Thyroid gland (tissue), 4 donors: ENCODE data around the gene CCR7. TPM values are rescaled to one million over a fixed set of nuclear protein-coding genes. Genes with fewer than 3 reads are reported as not detected.

Source experiments
- DNase-seq, 2 donors: peaks; one replicate each; pipeline ENCODE4 v3.0.0-alpha.2; 2019
- H3K27ac ChIP-seq, 3 donors: fragments of 200-600 bp; sonication (generic); 1 replicate in 2 of 3; 2 replicates in 1 of 3; pipeline ENCODE4 v1.5.1; 2016 to 2019; ENCODE audit warnings: mild to moderate bottlenecking in 1 of 3, moderate library complexity in 1 of 3
- H3K27me3 ChIP-seq: fragments of 200-600 bp; sonication (generic); one replicate; pipeline ENCODE4 v1.5.1; 2019
- H3K36me3 ChIP-seq, 2 donors: fragments of 200-600 bp; sonication (generic); one replicate each; pipeline ENCODE4 v1.5.1; 2016 to 2019
- H3K4me1 ChIP-seq, 2 donors: fragments of 200-600 bp; sonication (generic); one replicate each; pipeline ENCODE4 v1.5.1; 2017 to 2019
- H3K4me3 ChIP-seq, 3 donors: fragments of 200-600 bp; sonication (generic); replicated peaks in 1 of 3; 1 replicate in 2 of 3; 2 replicates in 1 of 3; pipeline ENCODE4 v1.5.1; 2016; ENCODE audit warnings: mild to moderate bottlenecking in 1 of 3
- H3K9me3 ChIP-seq: fragments of 200-600 bp; sonication (generic); one replicate; pipeline ENCODE4 v1.5.1; 2017
- POLR2A ChIP-seq, 2 donors: fragments of 450-650 bp; IDR thresholded peaks; one replicate each; pipeline ENCODE4 v1.6.1; 2017; ENCODE audit warnings: antibody characterized with exemption in 2 of 2, mild to moderate bottlenecking in 2 of 2, moderate library complexity in 1 of 2
- WGBS, 2 donors: methylation state at CpG; one replicate each; pipeline ENCODE4 v1.1.5; 2017; 5-methylcytosine and 5-hydroxymethylcytosine counted together
- intact Hi-C: fragments of 100-400 bp; cut with DNase I; formaldehyde crosslinking; loops from one replicate; pipeline ENCODE4 v1.15.1; 2023
- total RNA-seq, 4 donors: library from RNA; depleted of rRNA; stranded (reverse); fragments of >200 nt; gene quantifications; one replicate each; pipeline ENCODE4 v1.2.3, GENCODE V29; 2016
- TF ChIP-seq, protein P1 (sequence below), 6 experiments: fragments of 200-600 bp in 3 of 6; fragments of 450-650 bp in 3 of 6; sonication (generic) in 3 of 6; IDR thresholded peaks; one replicate each; pipeline ENCODE4 v1.5.1; 2016 to 2019; ENCODE audit warnings: antibody characterized with exemption in 6 of 6, mild to moderate bottlenecking in 2 of 6, inconsistent platforms in 1 of 6, moderate library complexity in 1 of 6

CCR7 gene
- total RNA-seq, 4 donors from 2014 or later, result 0.27 to 1.6 (median 0.93) TPM; not detected in 1

DNA sequence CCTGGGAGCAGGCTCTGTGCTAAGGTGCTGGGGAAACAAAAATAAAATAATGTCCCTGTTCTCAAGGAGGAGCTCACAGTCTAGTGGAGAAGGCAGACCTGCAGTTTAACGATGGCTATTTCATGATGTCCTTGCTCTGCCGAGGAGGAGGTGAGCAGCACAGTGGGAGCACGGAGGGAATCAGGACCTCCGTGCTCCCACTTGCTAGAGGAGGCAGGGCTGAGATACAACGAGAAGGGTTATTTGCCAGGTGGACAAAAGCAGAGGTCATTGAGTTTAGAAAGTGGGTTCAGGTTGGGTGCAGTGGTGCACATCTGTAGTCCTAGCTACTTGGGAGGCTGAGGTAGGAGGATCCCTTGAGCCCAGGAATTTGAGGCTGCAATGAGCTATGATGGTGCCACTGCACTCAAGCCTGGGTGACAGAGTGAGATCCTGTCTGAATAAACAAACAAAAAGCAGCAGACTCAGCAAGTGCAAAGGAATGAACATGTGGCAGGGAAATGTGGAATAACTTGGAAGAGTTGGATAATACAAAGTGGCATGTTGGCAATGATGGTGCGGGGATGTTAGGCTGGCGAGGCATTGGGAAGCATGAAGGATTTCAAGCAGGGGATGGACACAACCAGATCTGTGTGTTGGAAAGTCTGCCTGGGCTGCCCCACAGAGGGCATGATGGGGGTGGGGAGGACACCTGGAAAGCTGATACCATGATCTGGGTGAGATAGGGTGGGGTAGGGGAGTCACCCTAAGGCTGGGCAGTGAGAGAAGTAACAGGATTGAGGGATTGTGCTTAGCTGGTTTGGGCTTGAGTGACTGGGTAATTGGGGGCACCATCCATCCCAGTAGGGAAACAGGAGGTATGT, 51.0 kb downstream of the CCR7 start:
- no peak for DNase-seq
- intact Hi-C loops, result no loop called here
- H3K4me3 ChIP-seq, result no peak overlapping the region
- no peaks in the 10 kb centered on the region for H3K27me3 ChIP-seq
- H3K9me3 ChIP-seq, result no peaks in the 10 kb centered on the region
- H3K36me3 ChIP-seq, result no peaks in the 10 kb centered on the region
- no peak for TF ChIP-seq POLR2A (IDR thresholded peaks at IDR 0.05)
- TF ChIP-seq, protein P1, sequence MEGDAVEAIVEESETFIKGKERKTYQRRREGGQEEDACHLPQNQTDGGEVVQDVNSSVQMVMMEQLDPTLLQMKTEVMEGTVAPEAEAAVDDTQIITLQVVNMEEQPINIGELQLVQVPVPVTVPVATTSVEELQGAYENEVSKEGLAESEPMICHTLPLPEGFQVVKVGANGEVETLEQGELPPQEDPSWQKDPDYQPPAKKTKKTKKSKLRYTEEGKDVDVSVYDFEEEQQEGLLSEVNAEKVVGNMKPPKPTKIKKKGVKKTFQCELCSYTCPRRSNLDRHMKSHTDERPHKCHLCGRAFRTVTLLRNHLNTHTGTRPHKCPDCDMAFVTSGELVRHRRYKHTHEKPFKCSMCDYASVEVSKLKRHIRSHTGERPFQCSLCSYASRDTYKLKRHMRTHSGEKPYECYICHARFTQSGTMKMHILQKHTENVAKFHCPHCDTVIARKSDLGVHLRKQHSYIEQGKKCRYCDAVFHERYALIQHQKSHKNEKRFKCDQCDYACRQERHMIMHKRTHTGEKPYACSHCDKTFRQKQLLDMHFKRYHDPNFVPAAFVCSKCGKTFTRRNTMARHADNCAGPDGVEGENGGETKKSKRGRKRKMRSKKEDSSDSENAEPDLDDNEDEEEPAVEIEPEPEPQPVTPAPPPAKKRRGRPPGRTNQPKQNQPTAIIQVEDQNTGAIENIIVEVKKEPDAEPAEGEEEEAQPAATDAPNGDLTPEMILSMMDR (IDR thresholded peaks at IDR 0.05), result no peak
- no peak overlapping the region for H3K27ac ChIP-seq
- 89 to 91% methylated on average over 7 of the region's 7 CpGs for WGBS, 2 donors
- H3K4me1 ChIP-seq, result peaks cover 13 to 42% of the 10 kb centered on the region in 2 donors

DNA sequence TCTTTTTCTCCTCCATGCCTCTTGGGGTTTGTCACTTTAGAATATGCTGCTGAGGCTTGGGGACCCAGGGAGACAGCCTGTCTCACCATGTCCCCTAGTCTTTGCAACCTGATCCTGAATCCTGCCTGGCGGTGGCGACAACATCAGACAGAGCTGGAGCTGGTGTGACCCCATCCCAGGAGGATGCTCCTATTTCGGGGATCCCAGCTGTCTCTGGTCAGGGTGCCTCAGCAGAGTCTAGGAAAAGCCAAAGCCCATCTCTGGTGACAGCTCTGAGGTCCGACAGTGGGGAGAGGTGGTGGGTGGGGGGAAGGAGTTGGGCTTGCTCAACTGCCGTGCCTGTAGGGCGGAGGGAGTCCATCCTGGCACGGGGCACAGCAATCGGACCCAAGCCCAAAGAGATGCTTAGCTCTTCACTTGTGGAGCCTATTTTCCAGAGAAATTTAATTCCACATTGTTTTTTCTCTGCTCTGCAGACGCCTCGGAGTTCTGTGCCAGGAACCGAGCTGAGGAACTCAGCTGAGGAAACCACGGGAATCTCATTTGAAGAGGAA, 53.5 kb downstream of the CCR7 start:
- WGBS, 2 donors, result 74 to 83% methylated on average over 12 of the region's 12 CpGs
- intact Hi-C loops, result no loop called here
- TF ChIP-seq POLR2A (IDR thresholded peaks at IDR 0.05), result no peak
- TF ChIP-seq, protein P1 (IDR thresholded peaks at IDR 0.05), result no peak
- peaks cover 13 to 26% of the 10 kb centered on the region in 2 donors for H3K4me1 ChIP-seq
- no peak overlapping the region for H3K4me3 ChIP-seq
- H3K27me3 ChIP-seq, result no peaks in the 10 kb centered on the region
- no peak for DNase-seq
- no peaks in the 10 kb centered on the region for H3K9me3 ChIP-seq
- no peaks in the 10 kb centered on the region for H3K36me3 ChIP-seq
- no peak overlapping the region for H3K27ac ChIP-seq

DNA sequence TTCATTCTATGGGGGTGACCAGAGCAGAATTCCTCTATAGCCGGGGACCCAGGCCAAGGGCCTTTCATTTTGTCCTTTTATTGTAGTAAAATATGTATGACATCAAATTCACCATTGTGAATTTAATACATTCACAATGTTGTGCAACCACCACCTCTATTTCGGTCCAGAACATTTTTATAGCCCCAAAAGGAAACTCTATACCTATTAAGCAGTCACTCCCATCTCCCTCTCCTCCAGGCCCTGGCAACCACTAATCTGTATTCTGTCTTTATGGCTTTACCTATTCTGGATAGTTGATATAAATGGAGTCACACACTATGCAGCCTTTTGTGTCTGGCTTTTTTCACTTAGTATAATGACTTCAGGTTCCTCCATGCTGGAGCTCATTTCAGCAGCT, 54.1 kb downstream of the CCR7 start:
- no peak for TF ChIP-seq POLR2A (IDR thresholded peaks at IDR 0.05)
- TF ChIP-seq, protein P1 (IDR thresholded peaks at IDR 0.05), result no peak
- H3K9me3 ChIP-seq, result no peaks in the 10 kb centered on the region
- peak overlapping the region; percentile 82 to 97 (median 90) for H3K27ac ChIP-seq
- intact Hi-C loops, result no loop called here
- no peak overlapping the region for H3K4me3 ChIP-seq
- H3K36me3 ChIP-seq, result no peaks in the 10 kb centered on the region
- no peaks in the 10 kb centered on the region for H3K27me3 ChIP-seq
- H3K4me1 ChIP-seq, result peaks cover 13 to 23% of the 10 kb centered on the region in 2 donors
- WGBS, 2 donors, result 92 to 93% methylated on average over 2 of the region's 2 CpGs
- no peak for DNase-seq

DNA sequence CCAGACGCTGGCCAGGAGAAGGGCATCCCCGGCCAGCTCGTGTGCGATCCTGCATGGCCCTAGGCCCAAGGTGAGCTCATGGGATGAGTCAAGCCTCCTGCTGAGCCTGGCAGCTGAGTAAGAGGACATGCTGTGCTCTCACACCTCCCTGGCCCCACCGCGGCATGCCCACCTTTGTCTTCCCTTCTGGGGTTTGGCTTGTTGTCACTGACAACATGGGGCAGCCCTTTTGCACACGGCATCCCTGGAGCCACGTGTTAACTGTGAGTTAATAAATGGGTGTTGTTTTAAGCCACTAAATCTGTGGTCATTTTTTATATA, 55.0 kb downstream of the CCR7 start:
- intact Hi-C loops, result no loop called here
- H3K9me3 ChIP-seq, result no peaks in the 10 kb centered on the region
- TF ChIP-seq POLR2A (IDR thresholded peaks at IDR 0.05), result no peak
- TF ChIP-seq, protein P1 (IDR thresholded peaks at IDR 0.05), result no peak
- H3K27ac ChIP-seq, result peak overlapping the region; percentile 82 to 97 (median 90)
- no peak overlapping the region for H3K4me3 ChIP-seq
- H3K36me3 ChIP-seq, result no peaks in the 10 kb centered on the region
- no peaks in the 10 kb centered on the region for H3K27me3 ChIP-seq
- DNase-seq, result no peak
- WGBS, 2 donors, result 66 to 71% methylated on average over 4 of the region's 8 CpGs
- peaks cover 13 to 23% of the 10 kb centered on the region in 2 donors for H3K4me1 ChIP-seq
